C4-2B (cell line): ENCODE measurements around the gene DENND1C.

ENCODE experiments used
- ZFX ChIP-seq: fragments of 450-650 bp; IDR thresholded peaks from 2 replicates; pipeline ENCODE4 v1.6.1; 2017
- TF ChIP-seq, protein P1 (sequence below): fragments of 450-650 bp; conservative IDR thresholded peaks from 2 replicates; pipeline ENCODE4 v1.5.1; 2017; ENCODE audit warnings: mild to moderate bottlenecking

DNA sequence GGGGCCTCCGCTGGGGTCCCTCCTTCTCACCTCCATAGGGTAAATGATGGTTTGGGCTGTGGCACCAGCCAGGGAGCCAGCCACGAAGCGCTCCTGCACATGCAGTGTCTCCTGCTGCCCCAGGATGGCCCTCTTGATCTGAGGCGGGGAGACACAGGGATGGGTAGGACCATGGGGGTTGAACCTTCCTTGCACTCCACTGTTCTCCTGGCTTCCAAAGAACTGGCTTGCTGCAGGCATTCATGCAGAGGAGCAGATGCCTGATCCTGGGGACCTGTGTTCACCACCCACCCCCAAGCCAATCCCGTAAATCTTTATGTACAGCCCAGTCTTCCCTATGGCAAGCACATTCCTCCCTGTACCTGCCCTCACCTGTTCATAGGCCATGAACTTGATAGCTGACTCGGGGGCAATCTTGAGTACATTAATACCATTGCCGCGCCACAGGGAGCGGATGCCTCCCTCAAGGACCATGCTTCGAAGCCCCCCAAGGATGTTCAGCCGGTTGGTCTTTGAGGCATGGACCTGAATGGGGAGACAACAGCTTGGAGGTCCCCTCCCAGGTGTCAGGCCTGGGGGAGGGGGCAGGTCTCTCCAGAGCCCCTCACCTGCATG lies 27.5 kb downstream of the DENND1C start:
- TF ChIP-seq, protein P1, sequence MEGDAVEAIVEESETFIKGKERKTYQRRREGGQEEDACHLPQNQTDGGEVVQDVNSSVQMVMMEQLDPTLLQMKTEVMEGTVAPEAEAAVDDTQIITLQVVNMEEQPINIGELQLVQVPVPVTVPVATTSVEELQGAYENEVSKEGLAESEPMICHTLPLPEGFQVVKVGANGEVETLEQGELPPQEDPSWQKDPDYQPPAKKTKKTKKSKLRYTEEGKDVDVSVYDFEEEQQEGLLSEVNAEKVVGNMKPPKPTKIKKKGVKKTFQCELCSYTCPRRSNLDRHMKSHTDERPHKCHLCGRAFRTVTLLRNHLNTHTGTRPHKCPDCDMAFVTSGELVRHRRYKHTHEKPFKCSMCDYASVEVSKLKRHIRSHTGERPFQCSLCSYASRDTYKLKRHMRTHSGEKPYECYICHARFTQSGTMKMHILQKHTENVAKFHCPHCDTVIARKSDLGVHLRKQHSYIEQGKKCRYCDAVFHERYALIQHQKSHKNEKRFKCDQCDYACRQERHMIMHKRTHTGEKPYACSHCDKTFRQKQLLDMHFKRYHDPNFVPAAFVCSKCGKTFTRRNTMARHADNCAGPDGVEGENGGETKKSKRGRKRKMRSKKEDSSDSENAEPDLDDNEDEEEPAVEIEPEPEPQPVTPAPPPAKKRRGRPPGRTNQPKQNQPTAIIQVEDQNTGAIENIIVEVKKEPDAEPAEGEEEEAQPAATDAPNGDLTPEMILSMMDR: no peak
- TF ChIP-seq ZFX: no peak
